Measurements from ENCODE around the gene DNAAF5.

The DNAAF5 gene

DNA sequence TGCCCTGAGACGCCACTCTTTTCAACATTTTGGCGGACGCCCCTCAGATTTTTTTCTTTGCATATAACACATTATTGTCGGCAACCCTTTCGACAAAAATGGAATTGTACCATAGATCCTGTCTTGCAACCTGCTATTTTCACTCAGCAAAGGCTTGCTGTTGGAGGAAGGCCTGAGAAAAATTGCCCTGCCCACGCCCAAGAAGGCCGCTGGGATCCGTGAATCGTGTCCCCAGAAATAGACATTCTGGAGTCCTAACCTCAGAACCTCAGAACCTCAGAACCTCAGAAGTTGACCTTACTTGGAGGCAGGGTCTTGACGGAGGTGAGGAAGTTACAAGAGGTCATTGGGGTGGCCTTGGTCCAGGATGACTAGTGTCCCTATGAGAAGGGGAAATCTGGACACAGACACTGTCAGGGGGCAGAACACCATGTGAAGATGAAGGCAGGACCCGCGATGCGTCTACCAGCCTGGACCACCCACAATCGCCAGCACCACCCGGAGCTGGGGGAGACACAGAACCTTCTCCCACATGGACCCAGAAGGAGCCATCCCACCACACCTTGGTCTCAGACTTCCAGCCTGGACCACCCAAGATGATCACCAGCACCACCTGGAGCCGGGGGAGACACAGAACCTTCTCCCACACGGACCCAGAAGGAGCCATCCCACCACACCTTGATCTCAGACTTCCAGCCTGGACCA, 19.1 kb upstream of the DNAAF5 start:
- no peak overlapping the region for H3K4me3 ChIP-seq (ENCODE audit: low read depth, low read length)
- no peak for DNase-seq (ENCODE audit: low read depth)
- TF ChIP-seq, protein P1, sequence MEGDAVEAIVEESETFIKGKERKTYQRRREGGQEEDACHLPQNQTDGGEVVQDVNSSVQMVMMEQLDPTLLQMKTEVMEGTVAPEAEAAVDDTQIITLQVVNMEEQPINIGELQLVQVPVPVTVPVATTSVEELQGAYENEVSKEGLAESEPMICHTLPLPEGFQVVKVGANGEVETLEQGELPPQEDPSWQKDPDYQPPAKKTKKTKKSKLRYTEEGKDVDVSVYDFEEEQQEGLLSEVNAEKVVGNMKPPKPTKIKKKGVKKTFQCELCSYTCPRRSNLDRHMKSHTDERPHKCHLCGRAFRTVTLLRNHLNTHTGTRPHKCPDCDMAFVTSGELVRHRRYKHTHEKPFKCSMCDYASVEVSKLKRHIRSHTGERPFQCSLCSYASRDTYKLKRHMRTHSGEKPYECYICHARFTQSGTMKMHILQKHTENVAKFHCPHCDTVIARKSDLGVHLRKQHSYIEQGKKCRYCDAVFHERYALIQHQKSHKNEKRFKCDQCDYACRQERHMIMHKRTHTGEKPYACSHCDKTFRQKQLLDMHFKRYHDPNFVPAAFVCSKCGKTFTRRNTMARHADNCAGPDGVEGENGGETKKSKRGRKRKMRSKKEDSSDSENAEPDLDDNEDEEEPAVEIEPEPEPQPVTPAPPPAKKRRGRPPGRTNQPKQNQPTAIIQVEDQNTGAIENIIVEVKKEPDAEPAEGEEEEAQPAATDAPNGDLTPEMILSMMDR (conservative IDR thresholded peaks at IDR 0.05; ENCODE audit: low read depth, low read length) = no peak

DNA sequence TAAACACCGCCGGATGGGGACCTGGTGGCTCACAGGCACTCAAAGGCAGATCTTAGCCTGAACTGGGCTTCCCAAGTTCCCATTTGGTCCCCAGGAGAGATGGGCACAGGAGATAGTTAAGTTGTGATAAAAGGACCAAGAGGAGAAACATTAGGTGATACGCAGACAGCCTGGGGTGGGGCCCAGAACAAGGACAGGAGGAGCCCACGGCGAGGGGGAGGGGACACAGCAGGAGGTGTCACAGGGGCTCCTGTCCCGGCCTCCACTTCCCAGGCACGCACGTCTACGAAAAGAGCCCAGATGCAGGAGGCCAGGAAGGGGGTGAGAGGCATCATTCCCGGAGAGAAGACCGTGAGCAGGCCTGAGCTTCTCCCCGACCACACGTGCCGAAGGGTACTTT, 16.3 kb upstream of the DNAAF5 start:
- H3K4me3 ChIP-seq (ENCODE audit: low read depth, low read length) = no peak overlapping the region
- TF ChIP-seq, protein P1 (conservative IDR thresholded peaks at IDR 0.05; ENCODE audit: low read depth, low read length) = no peak
- no peak for DNase-seq (ENCODE audit: low read depth)

DNA sequence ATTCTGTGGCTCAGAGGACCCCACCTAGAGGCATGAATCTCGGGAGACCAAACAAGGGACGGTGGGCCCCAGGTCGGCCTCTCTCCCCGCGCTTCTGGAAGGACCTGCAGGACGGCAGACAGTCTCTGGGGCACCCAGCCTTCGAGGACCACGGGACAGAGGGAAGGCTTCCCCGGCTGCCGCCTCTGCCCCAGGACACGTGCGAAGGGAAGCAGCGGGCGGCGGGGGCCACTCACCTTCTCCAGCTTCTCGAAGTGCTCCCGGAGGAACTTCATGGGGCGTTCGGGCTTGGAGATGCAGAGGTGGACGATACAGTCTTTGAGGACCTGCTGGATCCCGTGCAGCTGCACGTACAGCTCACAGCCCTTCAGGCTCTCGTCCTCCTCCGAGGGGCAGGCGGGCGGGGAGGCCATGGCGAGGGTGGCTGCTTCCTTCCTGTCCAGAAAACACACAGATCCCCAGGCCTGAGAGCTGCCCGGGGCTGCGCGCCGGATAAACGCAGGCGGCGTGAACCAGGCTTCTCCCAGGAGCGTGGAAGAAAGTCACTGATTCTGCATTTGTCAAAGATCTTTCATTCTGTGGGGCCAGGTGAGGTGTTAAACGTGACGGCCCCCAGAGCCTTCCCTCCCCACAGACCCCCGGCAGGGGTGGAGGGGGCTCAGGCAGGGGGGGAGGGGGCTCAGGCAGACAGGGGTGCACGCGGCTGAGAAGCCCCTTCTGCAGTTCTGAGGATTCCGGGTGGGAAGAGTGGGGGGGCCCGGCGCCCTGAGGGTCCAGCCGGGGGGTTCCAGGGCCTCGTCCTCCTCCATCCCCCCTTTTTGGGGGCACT, 15.2 kb upstream of the DNAAF5 start:
- no peak for DNase-seq (ENCODE audit: low read depth)
- peak overlapping the region; percentile 55 for H3K4me3 ChIP-seq (ENCODE audit: low read depth, low read length)
- TF ChIP-seq, protein P1 (conservative IDR thresholded peaks at IDR 0.05; ENCODE audit: low read depth, low read length) = no peak

DNA sequence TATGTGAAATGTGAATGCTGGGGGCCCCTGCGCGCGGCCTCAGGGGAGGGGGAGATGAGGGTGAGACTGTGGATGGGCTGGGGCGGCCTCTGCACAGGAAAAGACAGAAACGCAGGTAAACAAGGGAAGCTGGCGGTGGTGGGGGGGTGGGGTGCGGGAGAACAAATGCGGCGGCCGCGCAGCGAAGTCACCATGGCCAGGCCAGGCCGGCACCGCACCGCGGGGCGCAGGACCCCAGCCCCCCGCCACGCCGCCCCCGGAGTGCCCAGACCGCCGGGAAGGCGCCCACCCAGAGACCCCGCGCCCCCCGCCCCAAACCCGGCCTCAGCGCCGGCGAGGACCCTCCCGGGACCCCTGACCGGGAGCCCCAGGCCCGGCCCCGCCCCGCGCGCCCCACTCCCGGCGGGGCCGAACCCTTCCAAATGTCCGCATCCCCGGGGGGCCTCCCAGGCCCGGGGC, 14.5 kb upstream of the DNAAF5 start:
- DNase-seq (ENCODE audit: low read depth) = no peak
- TF ChIP-seq, protein P1 (conservative IDR thresholded peaks at IDR 0.05; ENCODE audit: low read depth, low read length) = no peak
- peak overlapping the region; percentile 55 for H3K4me3 ChIP-seq (ENCODE audit: low read depth, low read length)

DNA sequence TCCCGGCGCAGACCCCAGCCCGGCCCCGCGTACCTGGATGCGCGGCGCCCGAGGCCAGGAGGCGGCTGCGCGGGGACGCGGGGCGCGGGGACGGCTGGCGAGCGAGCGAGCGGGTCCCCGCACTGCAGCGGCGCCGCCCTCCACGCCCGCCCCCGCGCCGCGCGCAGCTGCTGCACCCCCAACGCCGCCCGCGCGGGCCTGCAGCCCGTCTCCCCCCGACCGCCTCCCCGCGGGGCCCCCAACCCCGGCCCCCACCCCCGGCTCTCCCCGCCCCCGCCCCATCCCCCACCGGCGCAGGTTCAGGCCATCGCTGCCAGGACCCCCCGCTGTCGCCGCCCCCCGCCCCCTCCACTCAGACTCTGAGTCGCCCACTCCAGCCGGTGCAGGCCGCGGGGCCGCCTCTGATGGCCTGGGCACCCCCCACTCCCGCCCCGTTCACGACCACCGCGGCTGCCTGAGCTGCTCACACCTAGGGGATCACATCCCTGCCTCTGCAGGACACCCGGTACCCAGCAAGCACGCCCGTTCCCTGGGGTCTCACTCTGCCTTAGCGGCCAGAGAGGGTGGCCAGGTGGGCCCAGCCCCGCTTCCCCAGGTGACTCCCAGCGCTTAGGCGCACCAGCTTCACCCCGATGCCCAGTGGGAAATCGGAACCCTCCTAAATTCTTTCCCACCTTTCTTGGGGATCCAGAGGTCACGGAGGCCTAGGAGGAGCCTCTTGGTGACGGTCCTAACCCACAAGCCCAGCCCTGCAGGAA, 13.9 kb upstream of the DNAAF5 start:
- peak overlapping the region; percentile 55 for H3K4me3 ChIP-seq (ENCODE audit: low read depth, low read length)
- TF ChIP-seq, protein P1 (conservative IDR thresholded peaks at IDR 0.05; ENCODE audit: low read depth, low read length) = no peak
- no peak for DNase-seq (ENCODE audit: low read depth)

DNA sequence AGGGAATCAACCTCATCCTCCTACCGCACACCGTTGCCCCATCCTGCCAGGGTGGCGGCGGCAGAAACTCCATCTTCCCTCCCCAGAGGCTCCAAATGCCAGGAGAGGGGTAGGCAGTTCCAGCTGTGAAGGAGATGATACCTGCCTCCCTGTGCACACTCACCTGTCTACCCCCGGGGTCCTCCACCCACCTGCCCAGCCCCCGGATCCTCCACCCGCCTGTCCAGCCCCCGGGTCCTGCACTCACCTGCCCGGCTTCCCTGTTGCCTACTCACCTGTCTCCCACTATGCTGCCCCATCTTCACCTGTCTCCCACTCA, 13.4 kb upstream of the DNAAF5 start:
- TF ChIP-seq, protein P1 (conservative IDR thresholded peaks at IDR 0.05; ENCODE audit: low read depth, low read length) = no peak
- no peak overlapping the region for H3K4me3 ChIP-seq (ENCODE audit: low read depth, low read length)
- DNase-seq (ENCODE audit: low read depth) = no peak

All from choroid plexus epithelial cell (primary cell).